Activated CD4-positive, alpha-beta T cell treated with anti-CD3 and anti-CD28 coated beads, Interleukin-2, amount 50 U/mL, for 1 hour (primary cell): ENCODE measurements around the gene DZANK1.
"Not testable (repeated sequence)": the region's sequence is repeated elsewhere in the genome, so short reads cannot be mapped to it uniquely, and the experiment has no call there.

Experiments used
- DNase-seq: peaks from one replicate; pipeline ENCODE4 v3.0.0-alpha.2; 2020

Gene DZANK1

GRCh38 chr20:18431206-18431605 lies 35.6 kb downstream of the DZANK1 start:
- no peak for DNase-seq

GRCh38 chr20:18430172-18430826 lies 36.5 kb downstream of the DZANK1 start:
- DNase-seq, result no peak

- no peak for DNase-seq
Observed at GRCh38 chr20:18428490-18429173, 38.2 kb downstream of the DZANK1 start.

- no peak for DNase-seq
Observed at GRCh38 chr20:18427214-18427613, 39.6 kb downstream of the DZANK1 start.

- DNase-seq, result no peak
Observed at GRCh38 chr20:18421608-18422007, 45.2 kb downstream of the DZANK1 start.

DNA sequence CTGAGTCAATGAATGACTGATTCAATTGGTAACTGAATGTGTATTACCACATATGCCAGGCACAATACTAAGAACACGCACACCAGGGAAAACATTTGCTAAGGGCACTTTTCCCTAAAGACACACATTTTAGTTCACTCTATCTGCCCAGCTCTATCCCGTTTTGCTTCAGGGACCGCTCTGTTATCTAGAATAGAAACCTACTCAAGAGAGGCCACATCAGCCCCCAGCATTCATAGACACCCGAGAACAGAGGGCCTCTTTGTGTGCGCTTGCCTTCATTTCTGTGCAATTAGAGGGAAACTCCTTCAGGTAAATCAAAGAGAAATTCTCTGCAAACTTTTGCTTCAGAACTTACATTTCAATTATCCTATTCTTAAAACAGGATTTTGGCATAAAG lies 50.3 kb downstream of the DZANK1 start:
- DNase-seq, result no peak

GRCh38 chr20:18414140-18414539 lies 52.7 kb downstream of the DZANK1 start:
- DNase-seq, result no peak

DNA sequence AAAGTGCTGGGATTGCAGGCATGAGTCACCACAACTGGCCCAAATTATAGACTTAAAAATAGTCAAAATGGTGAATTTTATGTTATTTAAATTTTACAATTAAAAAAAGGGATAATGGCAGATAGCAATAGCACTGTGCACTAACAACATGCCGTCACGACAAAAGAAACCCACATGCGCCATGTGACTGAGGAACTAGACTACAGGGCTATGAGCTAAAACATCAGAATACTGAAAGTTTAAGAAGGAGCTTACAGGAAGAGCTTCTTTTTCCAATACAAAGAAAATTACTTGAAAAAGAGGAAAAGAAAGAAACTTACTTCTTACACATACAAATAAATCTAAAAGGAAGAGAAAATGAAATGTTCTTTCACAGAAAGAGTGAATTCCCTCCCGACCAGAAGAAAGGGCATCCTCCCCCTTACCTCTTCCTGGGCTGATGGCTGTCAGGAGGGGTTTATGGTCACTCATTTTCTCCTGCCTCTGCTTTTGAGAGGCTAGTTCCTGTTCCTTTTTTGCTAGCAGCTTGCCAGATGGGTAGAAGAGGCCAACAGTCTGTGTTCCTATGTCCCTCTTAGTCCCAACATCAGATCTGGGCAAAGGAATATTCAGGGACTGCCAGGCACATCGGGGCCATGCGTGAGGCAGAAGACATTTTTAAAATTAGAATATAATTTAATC lies 54.5 kb downstream of the DZANK1 start:
- DNase-seq, result no peak

- no peak for DNase-seq
Observed at GRCh38 chr20:18405826-18406225, 61.0 kb downstream of the DZANK1 start.

DNA sequence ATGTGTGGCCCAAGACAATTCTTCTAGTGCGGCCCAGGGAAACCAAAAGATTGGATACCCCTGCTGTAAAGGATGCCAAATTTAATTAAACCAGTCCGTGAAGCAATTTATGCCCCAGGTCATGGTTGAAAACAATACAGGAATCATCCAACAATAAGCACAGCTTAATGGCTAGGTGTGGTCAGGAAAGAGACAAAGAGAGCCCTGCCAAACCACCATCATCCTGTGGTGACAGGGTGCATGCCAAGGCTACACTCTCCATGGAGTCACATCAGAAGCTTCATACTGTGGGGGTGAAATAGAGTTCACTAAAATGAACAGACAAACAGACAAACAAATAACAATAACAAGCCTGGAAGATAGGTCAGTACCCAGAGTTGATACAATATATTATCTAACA lies 62.7 kb downstream of the DZANK1 start:
- DNase-seq, result no peak

GRCh38 chr20:18403269-18403668 lies 63.6 kb downstream of the DZANK1 start:
- DNase-seq, result no peak

DNA sequence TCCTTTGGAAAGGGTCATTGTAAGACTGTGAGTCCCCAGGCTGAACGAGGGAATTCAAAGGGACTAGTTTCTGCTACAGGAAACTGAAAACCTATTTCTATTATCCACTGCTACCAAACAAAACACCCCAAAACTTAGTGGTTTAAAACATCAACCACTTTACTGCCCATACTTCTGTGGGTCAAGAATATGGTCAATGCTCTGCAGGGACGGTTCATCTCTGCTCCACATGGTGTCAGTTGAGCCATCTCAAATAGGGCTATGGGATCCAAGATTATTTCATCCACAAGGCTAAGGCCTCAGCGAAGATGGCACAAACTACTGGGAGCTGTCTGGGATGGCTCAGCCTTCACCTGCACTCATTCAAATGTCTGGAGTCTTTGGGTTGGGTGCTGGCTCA lies 65.5 kb downstream of the DZANK1 start:
- no peak for DNase-seq

DNA sequence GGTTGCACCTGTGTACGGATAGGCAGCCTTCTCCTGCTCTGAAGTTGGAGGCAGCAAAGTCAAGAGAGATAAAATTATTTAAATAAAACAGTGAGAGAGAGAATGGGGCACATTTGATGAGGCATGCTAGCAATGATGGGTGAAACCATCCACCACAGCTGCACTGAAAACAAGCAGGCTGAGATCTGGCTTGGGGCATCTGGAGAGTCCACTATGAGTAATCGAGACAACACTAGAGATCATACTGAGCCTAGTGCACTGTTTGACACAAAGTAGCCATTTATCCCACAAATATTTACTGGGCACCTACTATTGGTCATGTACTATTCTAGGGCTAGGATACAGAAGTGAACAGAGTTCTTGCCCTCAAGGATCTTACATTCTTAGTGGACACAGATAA lies 66.4 kb downstream of the DZANK1 start:
- DNase-seq, result no peak

- DNase-seq, result not testable (repeated sequence)
Observed at GRCh38 chr20:18398713-18399112, 68.1 kb downstream of the DZANK1 start.

DNA sequence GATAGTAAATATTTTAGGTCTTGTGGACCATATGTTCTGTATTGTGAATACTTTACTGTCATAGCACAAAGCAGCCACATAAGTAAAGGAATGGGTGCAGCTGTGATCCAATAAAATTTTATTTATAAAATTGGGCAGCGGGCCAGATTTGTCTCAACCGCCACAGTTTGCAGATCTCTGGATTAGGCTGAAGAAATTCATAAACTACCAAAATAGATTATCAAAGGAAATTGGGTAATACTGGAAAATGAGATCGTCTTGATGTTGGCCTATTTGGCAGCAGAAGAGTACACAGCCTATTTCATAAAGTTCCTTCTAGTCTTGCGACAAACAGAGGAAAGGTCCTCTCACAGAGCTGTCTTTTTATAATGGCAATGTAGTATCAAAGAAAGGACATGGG lies 69.8 kb downstream of the DZANK1 start:
- DNase-seq, result no peak

GRCh38 chr20:18395544-18395943 lies 71.3 kb downstream of the DZANK1 start:
- no peak for DNase-seq

DNA sequence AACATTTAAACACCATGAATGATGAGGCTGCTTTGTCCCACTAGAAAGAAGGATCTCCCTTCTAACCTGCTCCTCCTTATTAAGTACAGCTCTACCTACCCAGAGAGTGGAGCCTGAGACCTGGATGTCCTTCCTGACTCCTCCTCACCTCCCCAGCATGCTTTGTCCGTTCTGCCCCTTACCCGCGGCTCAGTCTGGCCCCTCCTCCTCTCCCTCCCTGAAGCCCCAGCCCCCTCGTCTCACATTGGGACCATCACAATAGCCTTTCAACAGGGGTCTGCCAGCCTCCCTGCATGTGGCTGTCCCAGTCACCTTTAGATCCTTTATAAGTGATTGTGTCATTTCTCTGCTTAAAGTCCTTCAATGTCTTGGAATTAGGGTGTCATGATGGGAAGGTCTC lies 72.5 kb downstream of the DZANK1 start:
- DNase-seq, result no peak

- no peak for DNase-seq
Observed at GRCh38 chr20:18391686-18392085, 75.1 kb downstream of the DZANK1 start.

GRCh38 chr20:18390201-18390600 lies 76.6 kb downstream of the DZANK1 start:
- no peak for DNase-seq

DNA sequence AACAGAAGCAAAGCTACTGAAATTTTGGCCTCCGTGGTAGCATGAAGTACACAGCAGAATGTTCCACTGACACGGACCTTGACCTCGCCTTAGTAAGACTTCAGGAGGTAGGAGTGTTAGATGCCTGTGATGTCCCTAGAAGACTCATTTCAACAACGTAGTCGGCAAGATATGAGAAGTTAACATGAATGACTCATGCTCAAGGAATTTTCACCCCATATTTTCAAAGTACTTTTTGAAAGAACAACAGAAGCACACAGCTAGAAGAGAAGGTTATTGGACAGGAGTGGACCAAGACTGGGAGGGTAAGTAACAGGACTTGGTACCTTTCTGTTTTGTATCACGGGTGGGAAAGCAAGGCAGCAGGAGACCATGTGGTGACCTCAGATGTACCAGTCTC lies 78.0 kb downstream of the DZANK1 start:
- DNase-seq, result no peak

GRCh38 chr20:18380908-18381529 lies 85.8 kb downstream of the DZANK1 start:
- DNase-seq, result no peak

DNA sequence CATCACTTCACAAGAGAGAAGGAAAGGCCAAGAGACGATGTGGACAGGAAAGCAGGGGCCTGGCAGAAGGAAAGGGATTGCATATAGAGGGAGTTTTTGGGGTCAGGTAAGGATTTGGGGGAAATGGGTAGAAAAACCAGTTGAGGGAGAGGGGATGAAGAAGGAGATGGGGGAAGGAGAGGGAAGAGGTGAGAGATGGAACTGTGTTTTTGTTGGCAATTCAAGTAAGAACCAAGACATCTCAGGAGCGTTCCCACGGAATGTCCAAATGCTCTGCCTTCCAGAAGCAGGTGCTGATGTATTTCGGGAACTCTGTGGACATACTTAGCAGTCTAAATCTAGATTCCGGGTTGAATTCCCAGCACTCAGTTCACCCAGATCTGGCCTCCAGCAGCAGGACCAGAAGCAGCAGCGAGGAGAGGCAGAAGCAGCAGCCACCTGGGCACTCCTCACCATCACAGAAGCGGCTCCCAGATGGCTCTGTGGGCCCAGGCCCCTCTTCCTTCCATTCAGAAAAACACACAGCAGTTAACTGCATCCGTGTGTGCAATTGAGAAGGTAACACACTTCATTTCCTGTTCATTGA lies 88.8 kb downstream of the DZANK1 start:
- DNase-seq, result no peak

- not testable (repeated sequence) for DNase-seq
Observed at GRCh38 chr20:18375551-18375950, 91.3 kb downstream of the DZANK1 start.
